GM23338 (cell line): ENCODE measurements around the gene SFMBT2. TPM values are rescaled to one million over a fixed set of nuclear protein-coding genes. Genes with fewer than 3 reads are reported as not detected.

Experiments used
- ATAC-seq: fragments of 200-7000 bp; cut with Tn5 transposase; 3 replicates; pipeline ENCODE4 v1.9.1; 2020
- DNase-seq: peaks from one replicate; pipeline ENCODE4 v3.0.0-alpha.2; 2015; ENCODE audit warnings: low spot score
- H2AFZ ChIP-seq: fragments of 200-600 bp; sonication (generic); 2 replicates; pipeline ENCODE4 v1.8.0; 2016; ENCODE audit warnings: antibody characterized with exemption, mild to moderate bottlenecking, moderate library complexity
- H3F3A ChIP-seq: fragments of 200-600 bp; sonication (generic); replicated peaks from 2 replicates; pipeline ENCODE4 v1.8.0; 2017; ENCODE audit warnings: antibody characterized with exemption, mixed run types, low read depth
- H3K27ac ChIP-seq: fragments of 200-600 bp; sonication (generic); 2 replicates; pipeline ENCODE4 v1.6.1; 2016; ENCODE audit warnings: low read depth
- H3K27me3 ChIP-seq: fragments of 200-600 bp; sonication (generic); 2 replicates; pipeline ENCODE4 v1.8.0; 2016; ENCODE audit warnings: mild to moderate bottlenecking, mixed run types, moderate library complexity; ENCODE audit not compliant: insufficient read depth
- H3K36me3 ChIP-seq: fragments of 200-600 bp; sonication (generic); 2 replicates; pipeline ENCODE4 v1.8.0; 2016; ENCODE audit warnings: mild to moderate bottlenecking; ENCODE audit not compliant: insufficient read depth
- H3K4me1 ChIP-seq: fragments of 200-600 bp; sonication (generic); 2 replicates; pipeline ENCODE4 v1.8.0; 2016; ENCODE audit warnings: mild to moderate bottlenecking, moderate library complexity; ENCODE audit not compliant: insufficient read depth
- H3K4me2 ChIP-seq: fragments of 200-600 bp; sonication (generic); 2 replicates; pipeline ENCODE4 v1.7.1; 2017; ENCODE audit warnings: mixed run types
- H3K4me3 ChIP-seq: fragments of 200-600 bp; sonication (generic); 2 replicates; pipeline ENCODE4 v1.6.1; 2016; ENCODE audit warnings: mixed run types
- H3K79me2 ChIP-seq: fragments of 200-600 bp; sonication (generic); replicated peaks from 2 replicates; pipeline ENCODE4 v1.8.0; 2017; ENCODE audit warnings: mild to moderate bottlenecking; ENCODE audit not compliant: insufficient read depth
- H3K9me2 ChIP-seq: fragments of 200-600 bp; sonication (generic); 2 replicates; pipeline ENCODE4 v1.8.0; 2017; ENCODE audit not compliant: insufficient read depth
- H4K20me1 ChIP-seq: fragments of 200-600 bp; sonication (generic); replicated peaks from 2 replicates; pipeline ENCODE4 v1.8.0; 2017; ENCODE audit warnings: mild to moderate bottlenecking; ENCODE audit not compliant: insufficient read depth
- H3K27ac Mint-ChIP-seq: 2 replicates; pipeline ENCODE4 v1.8.0; 2020; ENCODE audit warnings: inconsistent platforms, mild to moderate bottlenecking, moderate library complexity, mixed read lengths
- H3K27me3 Mint-ChIP-seq: 3 replicates; pipeline ENCODE4 v1.8.0; 2022; ENCODE audit warnings: low read depth, mild to moderate bottlenecking, moderate library complexity, mixed read lengths, inconsistent platforms; ENCODE audit not compliant: insufficient read depth, poor library complexity
- H3K36me3 Mint-ChIP-seq: 3 replicates; pipeline ENCODE4 v1.8.0; 2021; ENCODE audit warnings: low read depth, mild to moderate bottlenecking, inconsistent platforms, moderate library complexity, mixed read lengths
- H3K4me1 Mint-ChIP-seq: 3 replicates; pipeline ENCODE4 v1.8.0; 2020; ENCODE audit warnings: mild to moderate bottlenecking, inconsistent platforms, mixed read lengths
- H3K4me3 Mint-ChIP-seq: 3 replicates; pipeline ENCODE4 v1.8.0; 2021; ENCODE audit warnings: moderate library complexity, mild to moderate bottlenecking, inconsistent platforms, mixed read lengths
- H3K9me3 Mint-ChIP-seq: 3 replicates; pipeline ENCODE4 v1.8.0; 2020; ENCODE audit warnings: moderate library complexity, mild to moderate bottlenecking, inconsistent platforms, mixed read lengths
- CREB1 ChIP-seq: fragments of 250-450 bp; sonication (Bioruptor Pico); IDR thresholded peaks from 2 replicates; pipeline ENCODE4 v1.5.0; 2020; ENCODE audit warnings: low read depth, mild to moderate bottlenecking, moderate library complexity
- EZH2phosphoT487 ChIP-seq: fragments of 200-600 bp; sonication (generic); IDR thresholded peaks from one replicate; pipeline ENCODE4 v1.8.1; 2018; ENCODE audit warnings: antibody characterized with exemption; ENCODE audit not compliant: unreplicated experiment
- JUNB ChIP-seq: IDR thresholded peaks from one replicate; pipeline ENCODE4 v1.6.1; 2016; ENCODE audit warnings: antibody characterized with exemption; ENCODE audit not compliant: unreplicated experiment
- NANOG ChIP-seq: IDR thresholded peaks from 2 replicates; pipeline ENCODE4 v1.6.1; 2016; ENCODE audit warnings: antibody characterized with exemption, borderline replicate concordance
- POLR2AphosphoS5 ChIP-seq: IDR thresholded peaks from 2 replicates; pipeline ENCODE4 v1.6.1; 2016; ENCODE audit warnings: antibody characterized with exemption, low read depth
- STAT1 ChIP-seq: IDR thresholded peaks from one replicate; pipeline ENCODE4 v1.6.1; 2016; ENCODE audit warnings: antibody characterized with exemption; ENCODE audit not compliant: unreplicated experiment
- ZNF114 ChIP-seq: fragments of 250-450 bp; sonication (Bioruptor Pico); IDR thresholded peaks from 2 replicates; pipeline ENCODE4 v1.5.0; 2020; ENCODE audit warnings: mild to moderate bottlenecking, moderate library complexity
- ZNF331 ChIP-seq: fragments of 250-450 bp; sonication (Bioruptor Pico); IDR thresholded peaks from 2 replicates; pipeline ENCODE4 v1.5.0; 2020; ENCODE audit warnings: low read depth, mild to moderate bottlenecking, moderate library complexity
- polyA plus RNA-seq: library from polyadenylated mRNA; unstranded; fragments of >200 nt; fragmentation: Nextera tagmentation; extraction: Ambion mirVana; gene quantifications from 2 replicates; pipeline ENCODE4 v1.2.1, GENCODE V29; 2016
- total RNA-seq: library from RNA; depleted of rRNA; stranded (reverse); fragments of >200 nt; shearing (Covaris generic); gene quantifications from 2 replicates; pipeline ENCODE4 v1.2.3, GENCODE V29; 2014
- TF ChIP-seq, protein P1 (sequence below), 2 experiments: fragments of 200-600 bp in 1 of 2; sonication (generic) in 1 of 2; conservative IDR thresholded peaks; 2 replicates each; pipeline versions ENCODE4 v1.5.1 to v1.6.1; 2016 to 2017; ENCODE audit warnings: antibody characterized with exemption in 2 of 2, low read depth in 2 of 2, mild to moderate bottlenecking in 2 of 2, moderate library complexity in 1 of 2
- TF ChIP-seq, protein P2 (sequence below): IDR thresholded peaks from one replicate; pipeline ENCODE4 v1.6.1; 2018; ENCODE audit warnings: antibody characterized with exemption; ENCODE audit not compliant: unreplicated experiment
- TF ChIP-seq, protein P3 (sequence below): IDR thresholded peaks from 2 replicates; pipeline ENCODE4 v1.6.1; 2016; ENCODE audit warnings: antibody characterized with exemption

Gene SFMBT2
- total and polyA plus RNA-seq, 2 experiments from 2014 or later, result 2.7 to 6.7 TPM

DNA sequence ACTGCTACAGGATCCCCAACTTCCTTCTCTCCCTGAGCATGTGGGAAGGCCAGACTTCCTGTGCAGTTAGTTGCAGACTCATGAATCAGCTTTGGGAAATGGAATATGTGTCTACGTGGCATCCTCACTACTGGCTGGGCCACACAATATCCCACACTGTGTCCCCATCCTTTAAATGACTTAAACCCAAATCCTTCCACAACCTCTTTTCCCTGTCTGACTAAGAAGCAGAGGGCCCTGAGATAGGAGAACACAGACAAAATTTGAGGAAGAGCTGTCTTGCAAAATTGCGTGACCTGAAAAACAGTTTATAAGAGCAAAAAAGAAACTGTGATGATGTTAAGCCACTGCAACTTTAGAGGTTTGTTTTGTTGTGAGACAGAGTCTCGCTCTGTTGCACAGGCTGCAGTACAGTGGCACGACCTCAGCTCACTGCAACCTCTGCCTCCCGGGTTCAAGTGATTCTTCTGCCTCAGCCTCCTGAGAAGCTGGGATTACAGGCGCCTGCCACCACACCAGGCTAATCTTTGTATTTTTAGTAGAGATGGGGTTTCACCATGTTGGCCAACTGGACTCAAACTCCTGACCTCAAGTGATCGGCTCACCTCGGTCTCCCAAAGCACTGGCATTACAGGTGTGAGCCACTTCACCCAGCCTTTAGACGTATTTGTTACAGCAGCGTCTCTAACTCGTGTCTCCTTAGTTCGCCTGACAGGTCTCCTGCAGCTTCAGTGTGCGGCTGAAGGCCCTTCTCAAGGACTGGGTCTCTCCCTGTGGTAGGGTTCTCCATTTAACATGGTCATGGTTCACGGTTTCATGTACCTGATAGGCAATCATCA is 46.9 kb upstream of the SFMBT2 start (continued):
- TF ChIP-seq EZH2phosphoT487, result no peak
- TF ChIP-seq, protein P1, sequence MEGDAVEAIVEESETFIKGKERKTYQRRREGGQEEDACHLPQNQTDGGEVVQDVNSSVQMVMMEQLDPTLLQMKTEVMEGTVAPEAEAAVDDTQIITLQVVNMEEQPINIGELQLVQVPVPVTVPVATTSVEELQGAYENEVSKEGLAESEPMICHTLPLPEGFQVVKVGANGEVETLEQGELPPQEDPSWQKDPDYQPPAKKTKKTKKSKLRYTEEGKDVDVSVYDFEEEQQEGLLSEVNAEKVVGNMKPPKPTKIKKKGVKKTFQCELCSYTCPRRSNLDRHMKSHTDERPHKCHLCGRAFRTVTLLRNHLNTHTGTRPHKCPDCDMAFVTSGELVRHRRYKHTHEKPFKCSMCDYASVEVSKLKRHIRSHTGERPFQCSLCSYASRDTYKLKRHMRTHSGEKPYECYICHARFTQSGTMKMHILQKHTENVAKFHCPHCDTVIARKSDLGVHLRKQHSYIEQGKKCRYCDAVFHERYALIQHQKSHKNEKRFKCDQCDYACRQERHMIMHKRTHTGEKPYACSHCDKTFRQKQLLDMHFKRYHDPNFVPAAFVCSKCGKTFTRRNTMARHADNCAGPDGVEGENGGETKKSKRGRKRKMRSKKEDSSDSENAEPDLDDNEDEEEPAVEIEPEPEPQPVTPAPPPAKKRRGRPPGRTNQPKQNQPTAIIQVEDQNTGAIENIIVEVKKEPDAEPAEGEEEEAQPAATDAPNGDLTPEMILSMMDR (conservative IDR thresholded peaks at IDR 0.05; ENCODE audit: low read depth in 2 of 2), result no peak
- no peak for TF ChIP-seq NANOG
- TF ChIP-seq, protein P2, sequence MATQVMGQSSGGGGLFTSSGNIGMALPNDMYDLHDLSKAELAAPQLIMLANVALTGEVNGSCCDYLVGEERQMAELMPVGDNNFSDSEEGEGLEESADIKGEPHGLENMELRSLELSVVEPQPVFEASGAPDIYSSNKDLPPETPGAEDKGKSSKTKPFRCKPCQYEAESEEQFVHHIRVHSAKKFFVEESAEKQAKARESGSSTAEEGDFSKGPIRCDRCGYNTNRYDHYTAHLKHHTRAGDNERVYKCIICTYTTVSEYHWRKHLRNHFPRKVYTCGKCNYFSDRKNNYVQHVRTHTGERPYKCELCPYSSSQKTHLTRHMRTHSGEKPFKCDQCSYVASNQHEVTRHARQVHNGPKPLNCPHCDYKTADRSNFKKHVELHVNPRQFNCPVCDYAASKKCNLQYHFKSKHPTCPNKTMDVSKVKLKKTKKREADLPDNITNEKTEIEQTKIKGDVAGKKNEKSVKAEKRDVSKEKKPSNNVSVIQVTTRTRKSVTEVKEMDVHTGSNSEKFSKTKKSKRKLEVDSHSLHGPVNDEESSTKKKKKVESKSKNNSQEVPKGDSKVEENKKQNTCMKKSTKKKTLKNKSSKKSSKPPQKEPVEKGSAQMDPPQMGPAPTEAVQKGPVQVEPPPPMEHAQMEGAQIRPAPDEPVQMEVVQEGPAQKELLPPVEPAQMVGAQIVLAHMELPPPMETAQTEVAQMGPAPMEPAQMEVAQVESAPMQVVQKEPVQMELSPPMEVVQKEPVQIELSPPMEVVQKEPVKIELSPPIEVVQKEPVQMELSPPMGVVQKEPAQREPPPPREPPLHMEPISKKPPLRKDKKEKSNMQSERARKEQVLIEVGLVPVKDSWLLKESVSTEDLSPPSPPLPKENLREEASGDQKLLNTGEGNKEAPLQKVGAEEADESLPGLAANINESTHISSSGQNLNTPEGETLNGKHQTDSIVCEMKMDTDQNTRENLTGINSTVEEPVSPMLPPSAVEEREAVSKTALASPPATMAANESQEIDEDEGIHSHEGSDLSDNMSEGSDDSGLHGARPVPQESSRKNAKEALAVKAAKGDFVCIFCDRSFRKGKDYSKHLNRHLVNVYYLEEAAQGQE, result no peak
- TF ChIP-seq JUNB, result no peak
- TF ChIP-seq ZNF331, result no peak
- TF ChIP-seq POLR2AphosphoS5, result no peak

DNA sequence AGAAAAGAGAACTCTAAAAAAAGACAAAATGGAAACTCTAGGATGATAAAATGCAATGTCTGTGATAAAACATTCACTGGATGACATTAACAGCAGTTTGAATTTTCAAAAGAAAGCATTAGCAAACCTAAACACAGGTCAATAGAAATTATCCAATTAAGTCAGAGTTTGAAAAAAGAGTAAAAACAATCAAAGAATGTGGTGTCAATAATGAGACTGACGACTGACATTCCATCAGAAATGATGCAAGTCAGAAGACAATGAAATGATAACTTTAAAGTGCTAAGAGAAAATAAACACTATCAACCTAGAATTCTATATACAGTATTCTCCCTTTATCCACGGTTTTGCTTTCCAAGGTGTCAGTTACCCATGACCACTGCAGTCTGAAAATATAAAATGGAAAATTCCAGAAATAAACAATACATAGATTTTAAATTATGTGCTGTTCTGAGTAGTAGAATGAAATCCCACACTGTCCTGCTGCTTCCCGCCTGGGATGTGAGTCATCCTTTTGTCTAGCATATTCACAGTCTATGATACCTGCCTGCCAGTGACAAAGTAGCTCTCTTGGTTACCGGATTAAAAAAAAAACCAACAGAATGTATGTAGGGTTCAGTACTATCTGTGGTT is 38.3 kb upstream of the SFMBT2 start:
- Histone ChIP-seq H3K4me2 (no peak overlapping the region), H3K79me2 (no peaks in the 10 kb centered on the region), H3F3A (no peaks in the 10 kb centered on the region), H3K4me1 (peaks cover 7% of the 10 kb centered on the region), H3K9me2 (peaks cover 7% of the 10 kb centered on the region; the same call in 1 of the 2 replicates), H3K4me3 (no peak overlapping the region), H3K27me3 (no peaks in the 10 kb centered on the region), H4K20me1 (no peaks in the 10 kb centered on the region), H3K27ac (no peak overlapping the region), H3K36me3 (peaks cover 18% of the 10 kb centered on the region; the same call in 1 of the 2 replicates), H2AFZ (no peak overlapping the region)
- peaks cover 2% of the 10 kb centered on the region for H3K27me3 Mint-ChIP-seq
- no peak overlapping the region for H3K4me3 Mint-ChIP-seq
- H3K27ac Mint-ChIP-seq, result no peak overlapping the region
- DNase-seq, result no peak
- peaks cover 9% of the 10 kb centered on the region; the same call in 2 of the 3 replicates for H3K4me1 Mint-ChIP-seq
- ATAC-seq, result no peak
- peaks cover 28% of the 10 kb centered on the region; the same call in 2 of the 3 replicates for H3K36me3 Mint-ChIP-seq
- H3K9me3 Mint-ChIP-seq, result peaks cover 31% of the 10 kb centered on the region
- TF ChIP-seq, protein P1 (conservative IDR thresholded peaks at IDR 0.05; ENCODE audit: low read depth in 2 of 2), result no peak
- TF ChIP-seq, protein P2, result no peak
- no peak for TF ChIP-seq JUNB
- no peak for TF ChIP-seq ZNF114 (CRISPR knock-in tag)
- no peak for TF ChIP-seq STAT1
- TF ChIP-seq, protein P3, sequence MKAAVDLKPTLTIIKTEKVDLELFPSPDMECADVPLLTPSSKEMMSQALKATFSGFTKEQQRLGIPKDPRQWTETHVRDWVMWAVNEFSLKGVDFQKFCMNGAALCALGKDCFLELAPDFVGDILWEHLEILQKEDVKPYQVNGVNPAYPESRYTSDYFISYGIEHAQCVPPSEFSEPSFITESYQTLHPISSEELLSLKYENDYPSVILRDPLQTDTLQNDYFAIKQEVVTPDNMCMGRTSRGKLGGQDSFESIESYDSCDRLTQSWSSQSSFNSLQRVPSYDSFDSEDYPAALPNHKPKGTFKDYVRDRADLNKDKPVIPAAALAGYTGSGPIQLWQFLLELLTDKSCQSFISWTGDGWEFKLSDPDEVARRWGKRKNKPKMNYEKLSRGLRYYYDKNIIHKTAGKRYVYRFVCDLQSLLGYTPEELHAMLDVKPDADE, result no peak
- TF ChIP-seq CREB1, result no peak
- TF ChIP-seq POLR2AphosphoS5, result no peak
